PFSK-1 (cell line): ENCODE results near the gene EPSTI1.

Experiments
- FOXP2 ChIP-seq: optimal IDR thresholded peaks from 2 replicates; pipeline ENCODE3; 2011; ENCODE audit warnings: borderline replicate concordance, control low read depth, inconsistent platforms; ENCODE audit not compliant: insufficient read depth; ENCODE audit errors: extremely low read length, extremely low read depth
- POLR2AphosphoS5 ChIP-seq: IDR thresholded peaks from 2 replicates; pipeline ENCODE4 v1.6.1; 2012; ENCODE audit warnings: low read depth, mild to moderate bottlenecking, control low read depth, low read length, moderate library complexity
- SIN3A ChIP-seq: IDR thresholded peaks from 2 replicates; pipeline ENCODE4 v1.6.1; 2012; ENCODE audit warnings: mild to moderate bottlenecking, low read length, moderate library complexity, borderline replicate concordance; ENCODE audit not compliant: insufficient read depth
- TAF1 ChIP-seq: IDR thresholded peaks from 2 replicates; pipeline ENCODE4 v1.6.1; 2012; ENCODE audit warnings: low read length, control low read depth, borderline replicate concordance; ENCODE audit not compliant: insufficient read depth
- TF ChIP-seq, protein P1 (sequence below), 2 experiments: IDR thresholded peaks; 2 replicates each; pipeline versions ENCODE4 v1.6.1 to v1.8.0; 2011 to 2012; ENCODE audit warnings: low read depth in 2 of 2, low read length in 2 of 2, control low read depth in 1 of 2, inconsistent platforms in 1 of 2, mild to moderate bottlenecking in 1 of 2, moderate library complexity in 1 of 2; ENCODE audit not compliant: insufficient read depth in 1 of 2

The EPSTI1 gene

DNA sequence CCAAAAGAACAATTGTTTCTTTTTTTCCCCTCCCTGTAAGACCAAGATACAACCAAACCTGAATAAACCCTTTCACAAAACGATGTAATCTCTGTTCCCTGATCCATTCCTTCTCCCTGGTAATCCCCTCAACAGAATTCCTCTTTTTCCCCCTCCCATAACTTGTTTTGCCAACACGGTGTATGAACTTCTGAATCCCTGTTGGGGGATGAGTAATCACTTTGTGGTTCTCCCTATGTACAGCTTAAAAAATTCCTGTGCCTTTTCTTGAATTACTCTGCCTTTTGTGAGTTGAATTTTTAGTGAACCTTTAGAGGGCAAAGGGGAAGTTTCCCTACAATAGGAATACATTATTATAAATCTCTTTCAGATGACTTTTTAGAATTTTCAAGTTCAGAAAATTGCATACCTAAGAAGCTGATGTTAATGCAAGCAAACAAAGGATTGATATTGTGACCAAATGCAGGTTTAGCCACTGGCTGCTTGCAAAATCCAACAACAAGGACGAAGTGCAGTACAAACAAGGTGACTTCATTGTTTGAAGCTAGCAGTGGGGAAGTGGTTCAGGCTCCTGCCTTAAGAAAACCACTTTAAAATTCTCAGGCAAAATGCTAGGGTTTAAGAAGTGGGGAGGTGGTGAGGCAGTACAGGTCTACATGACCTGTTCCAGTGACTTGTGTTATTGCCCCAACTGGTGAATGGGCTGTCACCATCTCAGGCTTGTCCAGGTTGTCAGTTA, 15.0 kb upstream of the EPSTI1 start:
- TF ChIP-seq, protein P1, sequence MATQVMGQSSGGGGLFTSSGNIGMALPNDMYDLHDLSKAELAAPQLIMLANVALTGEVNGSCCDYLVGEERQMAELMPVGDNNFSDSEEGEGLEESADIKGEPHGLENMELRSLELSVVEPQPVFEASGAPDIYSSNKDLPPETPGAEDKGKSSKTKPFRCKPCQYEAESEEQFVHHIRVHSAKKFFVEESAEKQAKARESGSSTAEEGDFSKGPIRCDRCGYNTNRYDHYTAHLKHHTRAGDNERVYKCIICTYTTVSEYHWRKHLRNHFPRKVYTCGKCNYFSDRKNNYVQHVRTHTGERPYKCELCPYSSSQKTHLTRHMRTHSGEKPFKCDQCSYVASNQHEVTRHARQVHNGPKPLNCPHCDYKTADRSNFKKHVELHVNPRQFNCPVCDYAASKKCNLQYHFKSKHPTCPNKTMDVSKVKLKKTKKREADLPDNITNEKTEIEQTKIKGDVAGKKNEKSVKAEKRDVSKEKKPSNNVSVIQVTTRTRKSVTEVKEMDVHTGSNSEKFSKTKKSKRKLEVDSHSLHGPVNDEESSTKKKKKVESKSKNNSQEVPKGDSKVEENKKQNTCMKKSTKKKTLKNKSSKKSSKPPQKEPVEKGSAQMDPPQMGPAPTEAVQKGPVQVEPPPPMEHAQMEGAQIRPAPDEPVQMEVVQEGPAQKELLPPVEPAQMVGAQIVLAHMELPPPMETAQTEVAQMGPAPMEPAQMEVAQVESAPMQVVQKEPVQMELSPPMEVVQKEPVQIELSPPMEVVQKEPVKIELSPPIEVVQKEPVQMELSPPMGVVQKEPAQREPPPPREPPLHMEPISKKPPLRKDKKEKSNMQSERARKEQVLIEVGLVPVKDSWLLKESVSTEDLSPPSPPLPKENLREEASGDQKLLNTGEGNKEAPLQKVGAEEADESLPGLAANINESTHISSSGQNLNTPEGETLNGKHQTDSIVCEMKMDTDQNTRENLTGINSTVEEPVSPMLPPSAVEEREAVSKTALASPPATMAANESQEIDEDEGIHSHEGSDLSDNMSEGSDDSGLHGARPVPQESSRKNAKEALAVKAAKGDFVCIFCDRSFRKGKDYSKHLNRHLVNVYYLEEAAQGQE (IDR thresholded peaks at IDR 0.05; ENCODE audit: insufficient read depth in 1 of 2, low read depth in 2 of 2, low read length in 2 of 2), result no peak
- TF ChIP-seq FOXP2 (no peak), TAF1 (no peak), POLR2AphosphoS5 (no peak), SIN3A (no peak)

DNA sequence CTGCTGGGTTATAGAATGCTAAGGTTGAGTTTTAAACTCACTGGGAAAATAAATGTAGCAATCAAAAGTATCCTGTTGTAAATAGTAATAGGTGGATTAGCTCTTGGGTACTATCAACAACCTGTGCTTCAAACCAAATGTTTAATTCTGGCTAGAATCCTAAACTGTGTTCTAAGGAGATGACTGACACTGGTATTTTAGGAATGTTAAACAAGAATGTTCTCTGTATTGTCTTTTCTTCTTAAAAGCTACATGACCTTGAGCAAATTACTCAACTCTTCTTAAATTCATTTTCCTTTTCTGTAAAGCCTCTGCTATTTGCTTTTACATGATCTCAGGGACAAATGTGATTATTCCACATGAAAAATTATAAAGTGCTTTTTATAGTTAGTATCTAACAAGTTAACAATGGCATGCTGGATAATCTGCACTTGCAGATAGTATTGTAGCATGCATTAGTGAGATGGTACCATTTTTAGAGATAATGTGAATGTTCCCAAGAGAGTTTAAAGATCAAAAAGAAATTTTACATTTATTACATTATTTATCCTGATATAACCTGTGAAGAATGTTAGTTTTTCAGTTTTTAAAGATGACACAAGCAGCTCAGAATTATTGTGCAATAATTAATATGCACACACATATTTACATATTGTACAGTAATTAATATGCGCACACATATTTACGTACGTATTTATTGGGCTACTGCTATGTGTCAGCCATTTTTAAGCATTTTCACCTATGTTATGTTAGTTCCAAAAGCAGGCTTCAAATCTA, 13.6 kb upstream of the EPSTI1 start:
- no peak for TF ChIP-seq TAF1
- TF ChIP-seq, protein P1 (IDR thresholded peaks at IDR 0.05; ENCODE audit: insufficient read depth in 1 of 2, low read depth in 2 of 2, low read length in 2 of 2), result no peak
- TF ChIP-seq POLR2AphosphoS5, result no peak
- TF ChIP-seq SIN3A, result no peak
- TF ChIP-seq FOXP2, result no peak

DNA sequence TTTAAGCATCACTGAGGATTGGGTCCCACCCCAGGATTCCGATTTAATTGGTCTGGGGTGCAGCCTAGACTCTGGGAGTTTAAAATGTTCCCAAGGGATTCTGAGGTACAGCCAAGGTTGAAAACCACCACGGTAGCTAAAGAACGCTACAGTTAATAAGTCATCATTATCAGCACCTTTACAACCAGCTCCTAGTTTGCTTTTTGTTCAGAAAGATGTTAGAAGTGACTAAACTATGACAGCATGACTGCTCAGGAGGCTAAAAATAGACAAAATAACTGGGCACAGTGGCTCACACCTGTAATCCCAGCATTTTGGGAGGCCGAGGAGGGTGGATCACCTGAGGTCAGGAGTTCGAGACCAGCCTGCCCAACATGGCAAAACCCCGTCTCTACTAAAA, 11.7 kb upstream of the EPSTI1 start:
- TF ChIP-seq TAF1, result no peak
- TF ChIP-seq POLR2AphosphoS5, result no peak
- no peak for TF ChIP-seq SIN3A
- TF ChIP-seq FOXP2, result no peak
- TF ChIP-seq, protein P1 (IDR thresholded peaks at IDR 0.05; ENCODE audit: insufficient read depth in 1 of 2, low read depth in 2 of 2, low read length in 2 of 2), result no peak

DNA sequence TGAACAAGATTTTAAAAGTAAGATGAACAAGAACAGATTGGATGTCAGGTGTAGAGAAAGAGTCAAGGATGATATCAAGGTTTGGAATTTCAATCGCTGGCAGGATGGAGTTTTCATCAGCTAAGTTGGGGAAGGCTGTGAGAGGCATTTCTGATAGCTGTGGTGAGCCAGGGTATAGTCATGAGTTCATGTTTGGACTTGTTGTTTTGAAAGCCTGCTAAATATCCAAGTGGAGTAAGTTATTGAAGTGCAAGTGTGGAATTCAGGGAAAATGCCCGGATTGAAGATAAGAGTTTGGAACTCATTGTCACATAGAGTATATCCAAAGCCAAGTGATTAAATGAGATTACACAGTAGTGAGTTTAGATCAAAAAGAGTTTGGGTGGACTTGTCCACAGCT, 11.0 kb upstream of the EPSTI1 start:
- no peak for TF ChIP-seq POLR2AphosphoS5
- no peak for TF ChIP-seq FOXP2
- TF ChIP-seq, protein P1 (IDR thresholded peaks at IDR 0.05; ENCODE audit: insufficient read depth in 1 of 2, low read depth in 2 of 2, low read length in 2 of 2), result no peak
- no peak for TF ChIP-seq SIN3A
